Uterus (tissue), 4 donors: Measurements from ENCODE around the gene ZFAND3. TPM values are rescaled to one million over a fixed set of nuclear protein-coding genes. Genes with fewer than 3 reads are reported as not detected.

ENCODE experiments used
- DNase-seq, 2 donors: peaks; one replicate each; pipeline ENCODE4 v3.0.0-alpha.2; 2019 to 2020
- H3K27ac ChIP-seq, 2 donors: fragments of 200-600 bp; sonication (generic); 1 replicate in 1 of 2; 2 replicates in 1 of 2; pipeline ENCODE4 v1.5.1; 2016 to 2018
- H3K27me3 ChIP-seq, 2 donors: fragments of 200-600 bp; sonication (generic); one replicate each; pipeline ENCODE4 v1.5.1; 2018 to 2019; ENCODE audit warnings: control low read depth in 1 of 2
- H3K36me3 ChIP-seq, 2 donors: fragments of 200-600 bp; sonication (generic); one replicate each; pipeline ENCODE4 v1.5.1; 2019; ENCODE audit warnings: control low read depth in 1 of 2
- H3K4me1 ChIP-seq, 2 donors: fragments of 200-600 bp; sonication (generic); one replicate each; pipeline ENCODE4 v1.5.1; 2018 to 2019; ENCODE audit warnings: control low read depth in 1 of 2
- H3K4me3 ChIP-seq, 2 donors: fragments of 200-600 bp; sonication (generic); 1 replicate in 1 of 2; 2 replicates in 1 of 2; pipeline ENCODE4 v1.5.1; 2018 to 2019; ENCODE audit warnings: mild to moderate bottlenecking in 1 of 2
- H3K9me3 ChIP-seq, 2 donors: fragments of 200-600 bp; sonication (generic); one replicate each; pipeline ENCODE4 v1.5.1; 2019; ENCODE audit warnings: control low read depth in 1 of 2
- CTCF ChIP-seq, 4 experiments: fragments of 200-600 bp in 2 of 4; fragments of 450-650 bp in 2 of 4; sonication (generic) in 2 of 4; IDR thresholded peaks; one replicate each; pipeline ENCODE4 v1.5.1; 2016 to 2019; ENCODE audit warnings: antibody characterized with exemption in 4 of 4, mild to moderate bottlenecking in 2 of 4, moderate library complexity in 1 of 4
- POLR2A ChIP-seq, 2 donors: fragments of 450-650 bp; IDR thresholded peaks; one replicate each; pipeline ENCODE4 v1.6.1; 2016; ENCODE audit warnings: antibody characterized with exemption in 2 of 2, mild to moderate bottlenecking in 1 of 2, moderate library complexity in 1 of 2
- intact Hi-C: fragments of 100-400 bp; cut with DNase I; formaldehyde crosslinking; loops from one replicate; pipeline ENCODE4 v1.15.1; 2023; ENCODE audit warnings: low total_unique reads
- total RNA-seq, 4 donors: library from RNA; depleted of rRNA in 3 of 4; stranded (reverse); fragments of >200 nt in 3 of 4; gene quantifications; one replicate each; pipeline versions ENCODE4 v1.1.0 to v1.2.4, GENCODE V29; 2014 to 2023
- donor health status: DM: yes; HTN: yes; CAD: no.

ZFAND3 gene
- total RNA-seq, 4 donors from 2014 or later = 5.0 to 81.9 (median 54.6) TPM

GRCh38 chr6:37851997-37852524 is 32.5 kb downstream of the ZFAND3 start:
- Histone ChIP-seq H3K27me3 (no peaks in the 10 kb centered on the region), H3K4me1 (no peaks in the 10 kb centered on the region), H3K4me3 (no peak overlapping the region), H3K27ac (no peak overlapping the region), H3K9me3 (no peaks in the 10 kb centered on the region), H3K36me3 (no peaks in the 10 kb centered on the region)
- DNase-seq = no peak
- TF ChIP-seq CTCF (IDR thresholded peaks at IDR 0.05) (no peak), POLR2A (IDR thresholded peaks at IDR 0.05) (no peak)
- intact Hi-C loops = no loop called here

- no peak for DNase-seq
- no peaks in the 10 kb centered on the region for H3K36me3 ChIP-seq
- H3K9me3 ChIP-seq = no peaks in the 10 kb centered on the region
- no peak overlapping the region for H3K4me3 ChIP-seq
- no peaks in the 10 kb centered on the region for H3K27me3 ChIP-seq
- TF ChIP-seq CTCF (IDR thresholded peaks at IDR 0.05) (no peak), POLR2A (IDR thresholded peaks at IDR 0.05) (no peak)
- H3K4me1 ChIP-seq = no peaks in the 10 kb centered on the region
- intact Hi-C loops = no loop called here
- no peak overlapping the region for H3K27ac ChIP-seq
These were observed 36.8 kb downstream of the ZFAND3 start for GRCh38 chr6:37856285-37856684.

GRCh38 chr6:37858363-37858762 is 38.8 kb downstream of the ZFAND3 start:
- TF ChIP-seq CTCF (IDR thresholded peaks at IDR 0.05) = no peak
- H3K4me1 ChIP-seq = no peaks in the 10 kb centered on the region

GRCh38 chr6:37860226-37860839 is 40.8 kb downstream of the ZFAND3 start:
- Histone ChIP-seq H3K36me3 (no peaks in the 10 kb centered on the region), H3K27me3 (no peaks in the 10 kb centered on the region), H3K27ac (no peak overlapping the region), H3K4me1 (no peaks in the 10 kb centered on the region), H3K9me3 (no peaks in the 10 kb centered on the region), H3K4me3 (no peak overlapping the region)
- no peak for TF ChIP-seq POLR2A (IDR thresholded peaks at IDR 0.05)
- peak; percentile 42 to 56 (median 44) for TF ChIP-seq CTCF (IDR thresholded peaks at IDR 0.05)
- intact Hi-C loops = no loop called here
- DNase-seq = peak in 1 of 2 donors; percentile 27

More at GRCh38 chr6:37858363-37858762, 38.8 kb downstream of the ZFAND3 start:
- Histone ChIP-seq H3K36me3 (no peaks in the 10 kb centered on the region), H3K9me3 (no peaks in the 10 kb centered on the region), H3K27ac (no peak overlapping the region), H3K4me3 (no peak overlapping the region), H3K27me3 (no peaks in the 10 kb centered on the region)
- intact Hi-C loops = no loop called here
- DNase-seq = no peak

- H3K27me3 ChIP-seq = no peaks in the 10 kb centered on the region
- no peaks in the 10 kb centered on the region for H3K4me1 ChIP-seq
- no peak overlapping the region for H3K4me3 ChIP-seq
- H3K36me3 ChIP-seq = no peaks in the 10 kb centered on the region
- intact Hi-C loops = no loop called here
- no peak for TF ChIP-seq POLR2A (IDR thresholded peaks at IDR 0.05)
- TF ChIP-seq CTCF (IDR thresholded peaks at IDR 0.05) = no peak
- H3K27ac ChIP-seq = no peak overlapping the region
- DNase-seq = no peak
- no peaks in the 10 kb centered on the region for H3K9me3 ChIP-seq
These were observed 41.9 kb downstream of the ZFAND3 start for GRCh38 chr6:37861452-37861851.
